CD4-positive, alpha-beta T cell treated with Interleukin-6 at 100 ng/mL for 8 hours (primary cell): Measurements from ENCODE around the gene LRRC71.
A peak's percentile ranks its signal among the peaks of the same experiment; 100 is the strongest.

ENCODE experiments used
- DNase-seq: peaks from one replicate; pipeline ENCODE4 v3.0.0-alpha.2; 2020; ENCODE audit warnings: mixed read lengths, low spot score

LRRC71 gene

DNA sequence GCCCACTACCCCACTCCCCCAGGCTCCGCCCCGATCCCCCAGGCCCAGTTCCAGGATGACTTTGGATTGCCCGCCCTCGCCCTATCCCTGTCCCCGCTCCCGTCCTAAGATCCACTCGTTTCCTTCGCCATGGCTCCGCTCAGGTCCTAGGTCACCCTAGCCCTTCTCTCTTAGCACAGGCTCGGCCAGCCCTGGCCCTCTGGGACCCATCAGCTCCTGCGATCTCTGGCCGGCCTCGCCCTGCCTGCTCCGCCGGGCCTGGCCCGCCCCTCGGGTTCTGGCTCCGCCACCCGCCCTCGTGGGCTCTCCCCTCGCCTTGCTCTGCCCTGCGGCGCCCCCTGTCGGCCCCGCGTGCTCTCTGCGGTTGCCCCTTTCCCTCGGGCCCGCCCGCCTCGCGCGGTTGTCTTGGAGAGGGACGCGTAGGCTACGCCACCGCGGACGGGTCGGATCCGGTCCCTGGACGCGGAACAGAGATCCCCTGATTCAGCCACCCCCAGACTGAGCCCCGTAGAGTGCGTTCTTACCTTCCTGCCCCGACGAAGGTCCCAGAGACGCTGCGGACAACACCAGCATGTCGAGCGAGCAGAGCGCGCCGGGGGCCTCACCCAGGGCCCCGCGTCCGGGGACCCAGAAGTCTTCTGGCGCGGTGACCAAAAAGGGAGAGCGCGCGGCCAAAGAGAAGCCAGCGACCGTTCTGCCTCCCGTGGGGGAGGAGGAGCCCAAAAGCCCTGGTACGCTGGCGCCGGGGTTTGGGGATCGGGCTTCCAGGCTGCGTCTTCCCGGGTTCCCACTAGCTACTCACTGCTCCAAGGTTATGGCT lies at the start of gene LRRC71:
LRRC71 (plus strand) TSS at position 400 of the 820 bp plus-strand sequence; CDS start at position 572, 172 bp downstream.
- DNase-seq = peak; percentile 24

DNA sequence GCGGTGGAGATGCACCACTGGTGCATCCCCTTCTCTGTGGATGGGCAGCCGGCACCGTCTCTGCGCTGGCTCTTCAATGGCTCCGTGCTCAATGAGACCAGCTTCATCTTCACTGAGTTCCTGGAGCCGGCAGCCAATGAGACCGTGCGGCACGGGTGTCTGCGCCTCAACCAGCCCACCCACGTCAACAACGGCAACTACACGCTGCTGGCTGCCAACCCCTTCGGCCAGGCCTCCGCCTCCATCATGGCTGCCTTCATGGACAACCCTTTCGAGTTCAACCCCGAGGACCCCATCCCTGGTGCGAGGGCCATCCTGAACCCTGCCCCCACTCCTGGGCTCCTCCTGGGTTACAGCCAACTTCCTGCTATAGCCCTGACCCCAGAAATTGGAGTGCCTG lies 46.8 kb upstream of the LRRC71 start:
- no peak for DNase-seq

DNA sequence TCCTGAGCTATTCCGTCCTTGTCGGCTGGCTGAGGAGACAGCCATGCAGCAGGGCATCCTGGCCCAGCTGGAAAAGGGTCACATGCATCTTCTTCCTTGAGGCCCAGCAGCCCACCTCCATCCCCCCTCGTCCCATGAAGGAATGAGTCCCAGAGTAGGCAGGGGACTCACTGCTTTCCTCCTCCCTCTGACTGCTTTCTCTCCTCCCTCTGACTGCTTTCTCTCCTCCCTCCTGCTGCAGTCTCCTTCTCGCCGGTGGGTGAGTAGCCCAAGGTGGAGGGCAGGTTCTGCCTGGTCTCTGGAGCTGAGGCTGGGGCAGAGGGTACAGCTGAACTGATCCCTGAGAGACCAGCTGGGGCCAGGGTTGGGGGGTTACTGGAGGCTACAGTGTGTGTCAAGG lies 46.3 kb upstream of the LRRC71 start:
- no peak for DNase-seq

DNA sequence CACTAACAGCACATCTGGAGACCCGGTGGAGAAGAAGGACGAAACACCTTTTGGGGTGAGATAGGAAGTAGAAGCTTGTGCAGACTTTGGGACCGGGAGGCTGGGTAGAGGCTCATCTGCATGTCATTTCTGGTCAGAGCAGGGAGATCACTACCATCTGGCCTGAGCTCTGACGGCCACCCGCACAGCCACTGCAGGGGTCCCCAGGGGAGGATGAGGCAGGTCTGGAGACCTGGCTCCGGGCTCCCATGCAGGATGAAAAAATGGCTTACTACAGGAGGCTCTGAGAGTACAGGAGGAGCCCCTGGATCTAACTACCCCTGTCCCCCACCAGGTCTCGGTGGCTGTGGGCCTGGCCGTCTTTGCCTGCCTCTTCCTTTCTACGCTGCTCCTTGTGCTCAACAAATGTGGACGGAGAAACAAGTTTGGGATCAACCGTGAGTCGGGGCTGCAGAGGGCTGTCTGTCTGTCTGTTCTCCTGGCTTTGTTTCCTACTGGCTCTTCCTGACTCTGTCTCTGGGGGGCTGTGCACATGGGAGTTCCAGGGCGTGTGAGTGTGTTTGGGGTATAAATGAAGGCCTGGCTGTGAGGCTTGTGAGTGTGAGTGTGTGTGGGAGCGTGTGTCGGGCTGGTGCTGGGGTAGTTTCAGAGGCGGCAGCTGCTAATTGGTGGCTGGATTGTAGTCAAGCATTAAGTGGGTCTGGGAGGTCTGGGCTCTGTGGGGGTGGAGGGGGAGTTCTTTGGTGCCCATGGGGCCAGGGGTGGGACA lies 45.7 kb upstream of the LRRC71 start:
- no peak for DNase-seq

DNA sequence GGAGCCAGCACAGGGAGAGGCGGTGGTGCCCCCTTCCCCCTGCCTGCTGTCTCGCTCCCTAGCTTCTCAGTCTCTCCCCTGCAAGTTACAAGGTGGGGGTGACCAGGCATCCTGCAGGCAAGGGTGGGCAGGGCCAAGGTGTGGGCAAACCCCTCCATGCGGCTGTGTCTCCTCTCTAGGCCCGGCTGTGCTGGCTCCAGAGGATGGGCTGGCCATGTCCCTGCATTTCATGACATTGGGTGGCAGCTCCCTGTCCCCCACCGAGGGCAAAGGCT lies 45.2 kb upstream of the LRRC71 start:
- no peak for DNase-seq

DNA sequence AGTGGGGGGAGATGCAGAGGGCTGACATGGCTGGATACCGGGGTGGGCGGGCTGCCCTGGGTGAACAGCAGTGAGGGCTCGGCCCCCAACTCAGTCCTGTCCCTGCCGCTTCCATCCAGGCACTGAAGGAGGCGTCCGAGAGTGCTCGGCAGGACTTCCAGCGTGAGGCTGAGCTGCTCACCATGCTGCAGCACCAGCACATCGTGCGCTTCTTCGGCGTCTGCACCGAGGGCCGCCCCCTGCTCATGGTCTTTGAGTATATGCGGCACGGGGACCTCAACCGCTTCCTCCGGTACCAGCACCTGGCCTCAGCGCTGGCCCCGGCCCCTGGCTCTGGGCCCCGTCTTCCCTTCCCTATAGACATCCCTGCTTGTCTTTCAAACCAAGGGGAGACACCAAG lies 44.2 kb upstream of the LRRC71 start:
- DNase-seq = no peak

DNA sequence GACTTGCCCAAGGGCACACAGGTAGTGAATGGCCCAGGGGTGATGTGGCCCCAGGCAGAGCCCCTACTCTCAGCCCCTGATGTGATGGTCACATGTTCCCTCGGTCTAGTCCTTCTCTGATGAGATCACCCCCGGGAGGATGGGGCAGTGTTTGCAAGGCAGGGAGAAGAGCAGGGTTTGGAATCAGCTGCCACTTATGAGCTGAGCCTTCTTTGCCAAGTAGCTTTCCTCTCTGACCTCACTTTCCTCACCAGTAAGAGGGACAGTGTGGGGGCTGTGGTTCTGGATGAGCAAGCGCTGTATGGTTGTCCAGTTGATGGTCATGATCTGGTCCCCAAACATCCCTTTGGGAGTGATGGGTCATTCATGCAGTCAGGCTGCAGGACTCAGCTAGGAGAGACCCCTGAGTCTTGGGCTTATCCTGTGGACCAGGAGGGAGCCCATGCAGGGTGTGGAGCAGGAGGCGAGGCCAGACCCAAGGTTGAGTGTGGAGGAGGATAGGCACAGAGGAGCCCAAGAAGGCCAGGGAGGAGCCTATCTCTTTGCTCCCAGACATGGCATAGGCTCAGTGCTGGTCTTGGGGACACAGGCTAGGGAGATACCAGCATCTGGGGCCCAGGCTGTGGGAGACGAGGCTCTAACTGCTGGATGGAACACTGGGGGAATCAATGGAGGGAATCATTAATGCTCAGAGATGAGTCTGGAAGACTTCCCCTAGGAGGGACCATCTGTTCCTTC lies 42.8 kb upstream of the LRRC71 start:
- no peak for DNase-seq

DNA sequence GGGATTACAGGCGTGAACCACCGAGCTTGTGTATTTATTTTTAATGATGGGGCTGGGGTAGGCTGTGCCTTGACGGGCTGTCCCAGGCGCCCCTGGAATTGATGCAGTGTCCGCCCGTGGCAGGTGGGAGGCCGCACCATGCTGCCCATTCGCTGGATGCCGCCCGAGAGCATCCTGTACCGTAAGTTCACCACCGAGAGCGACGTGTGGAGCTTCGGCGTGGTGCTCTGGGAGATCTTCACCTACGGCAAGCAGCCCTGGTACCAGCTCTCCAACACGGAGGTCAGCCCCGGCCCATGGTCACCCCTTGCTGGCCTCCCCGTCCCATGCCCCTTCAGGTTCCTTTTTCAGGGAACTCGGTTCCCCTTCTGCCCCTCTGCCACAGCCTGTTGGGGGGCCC lies 40.6 kb upstream of the LRRC71 start:
- no peak for DNase-seq

DNA sequence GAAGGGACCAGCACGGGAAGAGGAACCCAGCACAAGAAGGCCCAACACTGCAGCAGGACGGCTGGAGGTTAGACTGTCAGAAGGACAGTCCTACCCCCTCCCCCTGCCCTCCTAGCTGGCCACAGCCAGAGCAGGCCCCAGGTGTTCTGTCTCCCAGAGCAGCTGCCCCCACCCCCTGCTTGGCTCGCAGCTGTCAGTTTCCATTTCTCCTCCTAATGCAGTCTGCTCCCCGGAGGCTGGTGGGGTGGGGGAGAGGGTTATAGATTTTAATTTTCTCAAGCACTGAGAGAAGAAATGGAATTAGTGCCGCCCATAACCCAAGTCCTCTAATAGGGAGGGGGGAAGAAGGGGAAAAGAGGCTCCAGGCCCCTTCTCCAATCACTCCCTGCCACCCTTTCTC lies 40.0 kb upstream of the LRRC71 start:
- no peak for DNase-seq

DNA sequence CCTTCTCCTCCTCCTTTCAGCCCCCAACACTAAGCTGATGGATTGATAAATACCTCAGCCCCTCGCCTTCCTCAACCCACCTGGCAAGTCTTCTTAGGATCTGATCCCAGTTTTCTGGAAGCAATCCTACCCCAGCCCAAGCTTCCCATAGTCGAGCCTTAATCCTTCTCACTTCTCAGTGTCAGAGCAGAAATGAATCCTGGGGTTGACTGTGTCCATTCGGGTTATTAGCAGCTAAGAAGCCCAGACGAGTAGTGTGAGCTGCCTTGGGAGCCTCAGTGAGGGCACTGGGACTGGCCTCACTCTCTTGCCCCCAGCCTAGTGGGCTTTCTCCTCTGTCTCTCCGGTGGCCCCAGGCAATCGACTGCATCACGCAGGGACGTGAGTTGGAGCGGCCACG lies 39.3 kb upstream of the LRRC71 start:
- no peak for DNase-seq

DNA sequence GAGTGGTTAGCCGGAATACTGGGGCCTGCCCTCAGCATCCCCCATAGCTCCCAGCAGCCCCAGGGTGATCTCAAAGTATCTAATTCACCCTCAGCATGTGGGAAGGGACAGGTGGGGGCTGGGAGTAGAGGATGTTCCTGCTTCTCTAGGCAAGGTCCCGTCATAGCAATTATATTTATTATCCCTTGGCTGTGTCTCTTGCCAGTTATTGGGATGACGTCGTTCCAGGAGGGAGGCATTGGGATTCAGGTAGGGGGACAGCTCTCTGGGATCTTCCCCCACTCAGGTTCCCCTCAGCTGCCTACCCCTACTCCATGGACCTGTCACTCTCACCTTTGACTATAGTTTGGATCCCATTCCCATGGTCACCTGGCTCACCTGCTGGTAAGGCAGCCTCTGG lies 38.8 kb upstream of the LRRC71 start:
- no peak for DNase-seq

DNA sequence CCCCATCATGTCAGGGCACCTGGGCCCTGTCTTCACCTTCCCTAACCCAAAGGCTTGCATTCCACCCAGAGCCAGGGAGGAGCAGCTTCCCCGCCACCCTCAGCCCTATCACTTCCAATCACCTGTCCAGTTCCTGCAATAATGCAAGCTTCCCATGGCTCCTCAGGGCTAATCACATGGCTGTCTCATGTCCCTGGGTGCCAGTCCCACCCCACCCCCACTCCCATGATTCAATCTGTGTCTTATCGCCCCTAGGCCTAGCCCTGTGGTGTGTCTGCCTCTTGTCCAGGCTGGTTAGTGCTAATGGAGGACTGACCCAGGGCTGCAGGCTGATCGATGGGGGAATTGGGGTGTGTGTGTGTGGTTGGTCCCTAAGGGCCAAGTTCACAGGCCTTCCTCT lies 37.9 kb upstream of the LRRC71 start:
- no peak for DNase-seq

DNA sequence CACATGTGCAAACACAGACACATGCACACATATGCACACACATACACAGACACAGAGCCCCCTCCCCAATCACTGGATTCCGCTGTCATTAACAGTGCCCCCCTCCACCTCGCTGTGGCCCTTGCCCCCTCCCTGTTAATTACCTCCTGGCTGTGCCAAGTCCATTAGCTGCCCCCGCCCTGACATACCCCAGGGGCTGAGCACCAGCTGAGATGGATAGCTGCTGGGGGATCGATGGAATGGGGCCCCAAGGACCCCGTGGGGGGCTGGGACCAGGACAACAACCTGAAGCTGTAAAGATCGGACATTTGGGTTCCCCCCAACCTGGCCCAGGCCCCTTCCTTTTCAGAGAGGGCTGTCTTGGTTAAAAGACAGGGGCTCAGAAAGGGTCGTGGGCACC lies 36.5 kb upstream of the LRRC71 start:
- no peak for DNase-seq

DNA sequence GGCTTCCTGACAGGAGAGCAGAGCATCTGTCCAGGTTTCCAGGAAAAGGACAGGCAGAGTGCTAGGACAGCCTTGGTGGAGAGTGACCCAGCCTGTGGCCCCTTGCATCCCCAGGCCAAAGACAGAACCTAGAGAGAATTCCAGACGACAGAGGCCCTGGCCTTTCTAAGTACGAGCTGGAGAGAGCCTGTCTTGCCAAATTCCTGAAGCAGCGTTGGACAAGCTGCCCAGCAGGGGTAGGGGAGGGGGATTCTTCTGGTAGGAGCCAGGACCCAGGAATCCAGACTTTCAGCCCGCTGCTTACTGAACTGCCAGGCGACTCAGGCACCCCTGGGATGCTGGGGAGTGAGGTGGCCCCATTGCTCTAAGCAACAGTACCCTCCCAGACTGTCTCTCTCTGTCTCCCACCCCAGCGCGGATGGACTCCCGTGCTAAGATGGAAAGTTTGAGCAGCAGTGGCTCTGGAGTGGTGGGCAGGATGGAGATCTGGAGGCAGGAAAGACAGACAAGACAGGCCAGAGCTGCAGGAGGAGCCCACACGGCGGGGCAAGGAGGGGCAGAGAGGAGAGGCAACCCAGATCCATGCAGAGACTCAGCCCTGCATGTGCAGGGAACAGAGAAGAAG lies 35.8 kb upstream of the LRRC71 start:
- DNase-seq = no peak

DNA sequence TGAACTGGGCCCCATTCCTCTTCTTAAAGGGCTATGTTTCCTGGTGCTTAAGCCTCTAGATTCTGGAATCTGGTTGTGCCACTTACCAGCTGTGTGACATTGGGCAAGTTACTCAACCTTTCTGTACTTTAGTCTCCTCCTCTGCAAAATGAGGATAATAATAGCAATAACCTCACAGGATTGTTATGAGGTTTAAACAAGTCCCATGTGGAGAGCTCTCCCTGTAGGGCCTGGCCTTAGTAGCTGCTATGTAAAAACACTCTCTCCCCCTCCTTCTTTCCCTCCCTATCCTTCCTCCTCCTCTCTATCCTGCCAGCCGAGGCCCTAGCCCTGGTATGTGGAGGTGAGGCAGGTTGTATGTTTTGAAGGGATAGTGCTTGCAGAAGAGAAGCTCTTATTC lies 35.1 kb upstream of the LRRC71 start:
- DNase-seq = no peak

DNA sequence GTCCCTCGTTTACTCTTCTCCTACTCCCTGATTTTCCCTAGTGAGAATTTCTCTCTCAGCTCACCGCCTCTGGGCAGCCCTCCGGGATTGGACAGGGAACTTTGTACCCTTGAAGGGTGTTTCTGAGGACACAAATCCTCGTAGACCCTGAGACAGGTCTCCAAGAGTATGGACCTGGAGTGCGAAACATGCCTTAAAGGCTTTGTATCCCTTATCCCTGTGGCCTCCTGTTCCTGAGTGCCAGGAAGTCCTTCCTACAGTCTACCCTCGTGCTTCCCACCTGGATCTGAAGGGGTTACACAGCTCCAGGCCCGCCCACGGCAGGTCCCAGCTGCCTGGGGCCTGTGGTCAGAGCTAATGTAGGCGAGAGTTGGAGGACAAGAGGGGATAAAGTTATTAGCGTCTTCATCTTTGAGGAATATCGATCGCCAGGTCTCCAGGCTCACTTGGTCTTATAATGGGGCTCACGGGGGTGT lies 34.5 kb upstream of the LRRC71 start:
- no peak for DNase-seq

DNA sequence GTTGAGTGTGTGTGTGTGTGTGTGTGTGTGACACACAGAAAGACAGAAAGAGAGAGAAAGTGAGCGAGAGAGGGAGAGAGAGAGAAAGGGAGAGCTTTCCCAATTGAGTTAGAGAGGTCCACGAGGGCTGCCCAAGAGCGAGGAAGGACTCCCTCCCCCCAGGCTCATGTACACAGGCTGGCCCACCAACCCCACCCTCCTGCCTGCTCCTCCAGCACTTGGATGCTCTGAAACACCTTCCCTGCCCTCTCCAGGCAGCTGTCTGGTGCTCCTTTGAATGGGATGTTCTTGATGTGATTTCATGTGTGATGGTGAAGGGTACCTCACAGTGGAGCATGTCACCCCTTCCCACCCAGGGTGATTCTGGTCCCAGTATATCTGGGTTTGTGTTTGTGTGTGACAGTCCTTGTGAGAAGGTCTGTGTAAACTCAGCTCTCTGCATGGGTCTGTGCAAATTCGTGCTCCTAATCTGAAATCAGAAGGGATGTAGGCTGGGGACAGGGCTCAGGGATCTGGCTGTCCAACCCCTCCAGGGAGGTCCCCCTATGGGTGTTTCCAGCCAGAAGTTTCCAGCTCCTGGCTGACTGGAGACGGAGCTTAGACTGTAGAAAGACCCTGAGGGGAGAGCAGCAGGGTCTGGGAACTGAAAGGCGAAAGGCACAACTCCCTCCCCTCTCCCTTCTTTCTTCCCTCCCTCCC lies 33.7 kb upstream of the LRRC71 start:
- no peak for DNase-seq

DNA sequence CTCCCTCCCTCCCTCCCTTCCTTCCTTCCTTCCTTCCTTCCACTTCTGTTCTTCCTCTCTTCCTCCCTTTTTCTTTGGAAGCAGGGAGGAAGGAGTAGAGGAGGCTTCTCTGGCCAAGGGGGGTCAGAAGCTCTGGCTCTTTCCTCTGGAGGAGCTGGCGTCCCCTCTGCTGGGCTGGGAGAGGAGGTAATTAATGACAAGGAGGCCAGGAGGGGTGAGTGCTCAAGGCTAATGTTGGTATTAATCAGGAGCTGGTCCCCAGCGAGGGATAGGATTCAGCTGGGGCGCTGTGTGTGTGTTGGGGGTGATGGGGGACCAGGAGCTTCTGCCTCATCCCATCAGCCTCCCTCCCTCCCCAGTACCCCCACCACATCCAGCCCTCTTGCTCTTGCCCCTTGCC lies 33.1 kb upstream of the LRRC71 start:
- no peak for DNase-seq

DNA sequence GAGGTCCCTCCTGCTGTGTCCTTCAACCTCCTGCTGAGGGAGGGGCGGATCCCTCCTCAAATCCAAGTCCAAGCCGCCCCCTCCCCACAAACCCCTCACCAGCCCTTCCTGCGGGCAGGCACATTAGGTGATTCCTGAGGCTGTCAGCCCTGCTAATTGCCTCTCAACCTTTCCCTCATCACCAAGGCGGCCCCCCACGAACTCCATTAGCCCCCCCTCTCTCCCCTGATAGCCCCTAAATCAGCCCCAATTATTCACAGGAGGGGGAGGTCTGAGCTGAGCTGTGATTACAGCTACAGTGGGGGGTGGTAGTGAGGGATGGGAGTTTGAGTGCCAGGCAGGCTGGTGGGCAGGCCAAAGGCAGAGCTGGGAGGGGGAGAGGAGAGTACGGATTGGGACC lies 32.7 kb upstream of the LRRC71 start:
- no peak for DNase-seq

DNA sequence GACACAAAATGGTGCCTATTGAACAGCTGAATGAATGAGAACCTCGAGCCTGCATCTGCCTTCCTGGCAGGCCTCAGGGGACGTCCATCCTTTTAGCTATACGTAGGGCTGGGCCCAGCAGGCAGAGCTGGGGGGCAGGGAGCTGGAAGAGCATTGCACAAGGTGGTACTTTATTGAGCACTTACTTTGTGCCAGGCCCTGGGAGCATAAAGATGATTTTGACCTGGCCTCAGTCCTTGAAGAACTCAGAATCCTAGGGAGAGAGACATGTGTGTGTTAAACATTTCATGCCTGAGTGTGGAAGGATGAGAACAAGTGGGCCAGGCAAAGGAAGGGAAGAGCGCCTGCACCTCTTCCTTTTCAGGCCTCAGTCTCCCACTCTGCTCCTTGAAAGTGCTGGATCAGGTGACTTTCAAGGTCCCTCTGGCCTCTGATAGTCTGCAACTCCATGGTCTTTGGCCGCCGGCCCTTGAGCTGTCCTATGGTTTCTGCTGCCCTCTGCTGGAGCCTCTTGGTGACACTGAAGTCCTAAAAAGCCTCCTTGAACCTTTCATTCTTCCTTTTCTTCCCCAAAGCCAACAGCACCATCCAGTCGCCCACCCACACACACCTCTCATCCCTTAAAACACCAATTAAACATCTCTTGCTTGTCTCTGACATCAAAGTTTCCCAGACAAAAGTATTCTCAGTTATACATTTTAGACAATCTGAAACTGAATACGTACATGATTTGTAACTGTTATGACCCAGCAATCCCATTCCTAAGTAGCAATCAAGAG lies 30.4 kb upstream of the LRRC71 start:
- DNase-seq = peak; percentile 49
